GM12892 (cell line): Measurements from ENCODE around the gene GAS2.

Experiments
- POLR2A ChIP-seq: IDR thresholded peaks from 2 replicates; pipeline ENCODE4 v1.6.1; 2011; ENCODE audit warnings: low read depth, low read length, control low read depth
- POLR2AphosphoS5 ChIP-seq: IDR thresholded peaks from 2 replicates; pipeline ENCODE4 v1.6.1; 2011; ENCODE audit warnings: low read depth, low read length, control low read depth
- TAF1 ChIP-seq: IDR thresholded peaks from 2 replicates; pipeline ENCODE4 v1.6.1; 2011; ENCODE audit warnings: low read depth, mild to moderate bottlenecking, control low read depth, low read length, borderline replicate concordance

- TF ChIP-seq TAF1 = no peak
- TF ChIP-seq POLR2AphosphoS5 = no peak
- no peak for TF ChIP-seq POLR2A
Observed at GRCh38 chr11:22733475-22734248, 67.3 kb downstream of the GAS2 start.
